Gastroesophageal sphincter (tissue), 4 donors: Measurements from ENCODE around the gene XIRP2. TPM values are rescaled to one million over a fixed set of nuclear protein-coding genes. Genes with fewer than 3 reads are reported as not detected.
"Not testable (repeated sequence)": the region's sequence is repeated elsewhere in the genome, so short reads cannot be mapped to it uniquely, and the experiment has no call there.

Experiments
- ATAC-seq: fragments of 150-250 bp; one replicate; pipeline ENCODE4 v1.9.1; 2016; ENCODE audit warnings: mild to moderate bottlenecking, moderate library complexity
- H3K27ac ChIP-seq, 4 donors: fragments of 200-600 bp; sonication (generic) in 3 of 4; 1 replicate in 3 of 4; 2 replicates in 1 of 4; pipeline ENCODE4 v1.5.1; 2016 to 2019
- H3K27me3 ChIP-seq: fragments of 200-600 bp; sonication (generic); one replicate; pipeline ENCODE4 v1.5.1; 2019
- H3K36me3 ChIP-seq, 2 donors: fragments of 200-600 bp; sonication (generic); one replicate each; pipeline ENCODE4 v1.5.1; 2019; ENCODE audit warnings: control low read depth in 1 of 2
- H3K4me1 ChIP-seq, 3 donors: fragments of 200-600 bp; sonication (generic); 1 replicate in 2 of 3; 2 replicates in 1 of 3; pipeline ENCODE4 v1.5.1; 2016 to 2019; ENCODE audit warnings: control low read depth in 2 of 3
- H3K4me3 ChIP-seq, 2 donors: fragments of 200-600 bp; sonication (generic); one replicate each; pipeline ENCODE4 v1.5.1; 2019; ENCODE audit warnings: mild to moderate bottlenecking in 1 of 2, moderate library complexity in 1 of 2
- H3K9me3 ChIP-seq, 3 donors: fragments of 200-600 bp; sonication (generic); one replicate each; pipeline ENCODE4 v1.5.1; 2017 to 2019; ENCODE audit warnings: control low read depth in 2 of 3
- CTCF ChIP-seq, 4 experiments: fragments of 200-600 bp in 2 of 4; fragments of 450-650 bp in 2 of 4; sonication (generic) in 1 of 4; IDR thresholded peaks; one replicate each; pipeline ENCODE4 v1.5.1; 2017 to 2019; ENCODE audit warnings: antibody characterized with exemption in 4 of 4, mild to moderate bottlenecking in 2 of 4, moderate library complexity in 2 of 4
- EP300 ChIP-seq: sonication (generic); formaldehyde crosslinking; IDR thresholded peaks from one replicate; pipeline ENCODE4 v1.6.1; 2017; ENCODE audit warnings: antibody characterized with exemption, mild to moderate bottlenecking
- POLR2A ChIP-seq, 2 donors: fragments of 450-650 bp; IDR thresholded peaks; one replicate each; pipeline ENCODE4 v1.6.1; 2017; ENCODE audit warnings: antibody characterized with exemption in 2 of 2, mild to moderate bottlenecking in 2 of 2, moderate library complexity in 1 of 2
- POLR2AphosphoS5 ChIP-seq: sonication (generic); formaldehyde crosslinking; IDR thresholded peaks from one replicate; pipeline ENCODE4 v1.6.1; 2017; ENCODE audit warnings: antibody characterized with exemption
- WGBS, 2 donors: methylation state at CpG; one replicate each; pipeline ENCODE4 v1.1.5; 2018; ENCODE audit warnings: low coverage in 1 of 2; 5-methylcytosine and 5-hydroxymethylcytosine counted together
- total RNA-seq, 4 donors: library from RNA; depleted of rRNA; stranded (reverse); fragments of >200 nt; gene quantifications; one replicate each; pipeline ENCODE4 v1.1.0, GENCODE V29; 2016

The XIRP2 gene
- total RNA-seq, 4 donors from 2014 or later = 0.19 TPM; not detected in 3

GRCh38 chr2:167069855-167070254 is 181.6 kb downstream of the XIRP2 start:
- 80 to 81% methylated on average over 1 of the region's 1 CpG for WGBS, 2 donors
- no peak for TF ChIP-seq CTCF (IDR thresholded peaks at IDR 0.05)
- TF ChIP-seq EP300 = no peak
- no peak for TF ChIP-seq POLR2AphosphoS5
- no peak for TF ChIP-seq POLR2A (IDR thresholded peaks at IDR 0.05)
- H3K36me3 ChIP-seq = no peaks in the 10 kb centered on the region
- no peak overlapping the region for H3K27ac ChIP-seq
- no peaks in the 10 kb centered on the region for H3K27me3 ChIP-seq
- H3K4me3 ChIP-seq = no peak overlapping the region
- H3K4me1 ChIP-seq = no peaks in the 10 kb centered on the region
- no peaks in the 10 kb centered on the region for H3K9me3 ChIP-seq
- no peak for ATAC-seq

GRCh38 chr2:167075708-167076107 is 187.4 kb downstream of the XIRP2 start:
- not testable (repeated sequence) for H3K27ac ChIP-seq, ATAC-seq, H3K4me3 ChIP-seq, H3K27me3 ChIP-seq, H3K9me3 ChIP-seq, H3K4me1 ChIP-seq, H3K36me3 ChIP-seq
- WGBS, 2 donors = 80 to 100% methylated on average over 1 of the region's 8 CpGs

- H3K4me1 ChIP-seq, H3K27me3 ChIP-seq, H3K27ac ChIP-seq, H3K4me3 ChIP-seq, ATAC-seq, H3K36me3 ChIP-seq: not testable (repeated sequence)
- H3K9me3 ChIP-seq = peaks cover 0 to 16% (median 0%) of the 10 kb centered on the region in 3 donors
- WGBS, 2 donors = 90% methylated on average over 2 of the region's 3 CpGs; no CpG with 5 or more reads in 1 of the 2 donors
These were observed 210.7 kb downstream of the XIRP2 start for GRCh38 chr2:167098931-167099330.

GRCh38 chr2:167100506-167100905 is 212.2 kb downstream of the XIRP2 start:
- Histone ChIP-seq H3K36me3 (no peaks in the 10 kb centered on the region), H3K9me3 (peaks cover 0 to 7% (median 0%) of the 10 kb centered on the region in 3 donors), H3K4me1 (no peaks in the 10 kb centered on the region), H3K4me3 (no peak overlapping the region), H3K27ac (no peak overlapping the region), H3K27me3 (no peaks in the 10 kb centered on the region)
- ATAC-seq = no peak
- WGBS, 2 donors = 43 to 46% methylated on average over 2 of the region's 2 CpGs
- no peak for TF ChIP-seq POLR2AphosphoS5
- TF ChIP-seq POLR2A (IDR thresholded peaks at IDR 0.05) = no peak
- no peak for TF ChIP-seq CTCF (IDR thresholded peaks at IDR 0.05)
- no peak for TF ChIP-seq EP300

- Histone ChIP-seq H3K4me1 (no peaks in the 10 kb centered on the region), H3K27ac (no peak overlapping the region), H3K36me3 (no peaks in the 10 kb centered on the region), H3K9me3 (no peaks in the 10 kb centered on the region), H3K27me3 (no peaks in the 10 kb centered on the region), H3K4me3 (no peak overlapping the region)
- no peak for ATAC-seq
- 79 to 100% methylated on average over 1 to 5 of the region's 5 CpGs for WGBS, 2 donors
- no peak for TF ChIP-seq POLR2AphosphoS5
- no peak for TF ChIP-seq EP300
- no peak for TF ChIP-seq POLR2A (IDR thresholded peaks at IDR 0.05)
- no peak for TF ChIP-seq CTCF (IDR thresholded peaks at IDR 0.05)
These were observed 214.9 kb downstream of the XIRP2 start for GRCh38 chr2:167103028-167103756.

GRCh38 chr2:167103757-167104133 is 215.5 kb downstream of the XIRP2 start:
- ATAC-seq = no peak
- Histone ChIP-seq H3K4me3 (no peak overlapping the region), H3K27ac (no peak overlapping the region), H3K36me3 (no peaks in the 10 kb centered on the region), H3K9me3 (no peaks in the 10 kb centered on the region), H3K4me1 (no peaks in the 10 kb centered on the region), H3K27me3 (no peaks in the 10 kb centered on the region)
- TF ChIP-seq POLR2A (IDR thresholded peaks at IDR 0.05) (no peak), POLR2AphosphoS5 (no peak), CTCF (IDR thresholded peaks at IDR 0.05) (no peak), EP300 (no peak)
